HG02970 (cell line): ENCODE results near the gene WDR1.

ENCODE experiments used
- ATAC-seq: cut with Tn5 transposase; IDR thresholded peaks from one replicate; pipeline ENCODE4 v1.9.1; 2021; ENCODE audit warnings: mild to moderate bottlenecking, moderate library complexity, moderate number of reproducible peaks; ENCODE audit not compliant: unreplicated experiment, low FRiP score

WDR1 gene

DNA sequence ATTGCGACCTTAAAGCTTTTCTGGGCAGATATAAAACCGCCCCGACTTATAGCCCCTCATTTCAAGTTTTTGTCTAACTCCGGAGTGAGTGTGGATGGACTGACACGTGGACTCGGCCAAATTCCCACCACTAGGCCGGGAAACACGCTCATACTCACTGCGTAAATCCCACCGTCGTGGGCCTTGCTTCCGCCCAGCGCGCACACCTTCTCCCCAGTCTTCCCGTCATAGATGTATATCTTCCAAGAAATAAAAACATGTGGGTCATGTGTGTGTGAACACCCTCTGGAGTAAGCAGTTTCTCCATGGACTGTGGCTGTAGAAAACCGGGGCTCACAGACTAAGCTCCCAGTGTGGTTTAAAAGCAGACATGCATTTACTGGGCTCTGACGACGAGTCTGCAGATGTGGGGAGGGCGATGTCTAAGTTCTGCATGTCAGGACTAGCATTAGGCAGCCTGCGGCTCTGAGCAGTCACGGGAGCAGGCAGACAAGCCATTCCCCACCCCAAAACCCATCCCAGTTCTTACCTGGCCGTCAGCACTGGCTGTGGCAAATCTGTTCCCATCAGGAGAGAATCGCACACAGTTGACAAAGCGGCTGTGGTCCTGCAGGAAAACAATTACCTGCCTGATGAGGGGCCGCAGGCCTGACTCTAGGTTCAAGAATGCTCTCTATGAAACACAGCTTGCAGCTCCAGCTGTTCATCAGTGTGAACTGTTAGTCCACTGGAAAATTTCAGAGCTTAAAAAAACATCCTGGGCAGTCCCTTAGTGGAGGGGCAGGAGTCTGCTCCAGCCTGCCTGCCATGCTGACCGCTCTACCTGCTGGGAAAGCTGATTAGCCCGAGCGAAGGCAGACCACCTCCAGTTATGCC, 28.2 kb downstream of the WDR1 start:
- no peak for ATAC-seq

DNA sequence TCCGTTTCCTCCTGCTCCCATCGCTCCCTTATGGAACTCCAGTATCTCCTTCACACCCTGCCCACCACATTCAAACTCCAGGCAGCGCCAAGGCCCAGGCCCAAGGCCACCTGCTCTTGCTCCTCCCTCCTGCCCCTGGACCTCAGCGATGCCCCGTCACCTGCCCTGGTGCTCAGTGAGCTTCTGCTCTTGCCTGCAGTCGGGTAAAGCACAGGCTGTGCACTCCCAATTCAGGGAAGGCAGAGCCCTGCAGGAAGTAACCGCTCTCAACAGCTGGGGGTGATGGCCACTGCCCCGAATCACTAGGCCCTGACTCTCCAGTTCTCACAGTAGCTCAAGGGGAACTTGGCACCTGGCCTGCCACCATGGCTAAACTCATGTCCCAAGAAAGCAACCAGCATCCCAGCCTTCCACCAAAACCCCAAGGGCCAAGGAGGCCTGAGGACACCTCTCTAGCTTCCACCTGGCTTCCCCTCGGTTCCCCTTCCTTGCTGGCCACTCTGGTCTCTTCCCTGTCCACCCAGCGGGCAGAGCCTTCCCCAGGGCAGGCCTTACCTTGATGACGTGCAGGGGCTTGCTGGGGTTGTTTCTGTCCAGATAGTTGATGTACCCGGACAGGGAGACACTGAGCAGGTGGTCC, 29.3 kb downstream of the WDR1 start:
- no peak for ATAC-seq

DNA sequence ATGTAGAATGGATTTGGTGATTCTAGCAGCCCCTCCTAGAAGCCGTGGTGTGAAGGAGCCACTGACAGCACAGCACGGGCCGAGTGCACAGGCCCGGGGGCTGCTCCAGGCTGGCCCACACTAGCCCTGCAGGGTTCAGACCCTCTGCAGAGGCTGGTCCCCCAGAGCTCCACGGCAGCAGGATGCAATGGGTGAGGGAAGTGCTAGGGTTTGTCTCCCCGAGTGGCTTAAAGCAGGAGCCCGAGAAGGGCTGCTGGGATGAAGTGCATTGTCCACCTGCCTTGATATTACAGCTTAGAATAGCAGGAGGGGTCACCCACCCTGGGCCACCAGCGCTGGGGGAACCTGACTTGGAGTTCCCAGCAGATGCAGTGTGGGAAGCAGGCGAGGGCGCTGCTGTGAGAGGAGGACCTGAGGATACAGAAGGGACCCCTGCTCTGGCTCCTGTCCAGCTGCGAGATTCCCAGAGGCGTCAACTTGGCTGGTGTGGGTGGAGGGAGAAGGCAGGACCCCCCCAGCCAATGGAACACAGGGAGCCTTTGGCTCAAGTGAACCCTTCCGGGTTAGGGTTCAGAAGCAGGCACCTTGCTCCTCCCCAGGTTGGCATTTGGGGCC, 30.0 kb downstream of the WDR1 start:
- no peak for ATAC-seq

- no peak for ATAC-seq
Measured at GRCh38 chr4:10085828-10086505, 30.6 kb downstream of the WDR1 start.

GRCh38 chr4:10085386-10085785, 31.2 kb downstream of the WDR1 start:
- no peak for ATAC-seq

GRCh38 chr4:10084651-10085358, 31.8 kb downstream of the WDR1 start:
- ATAC-seq: no peak

DNA sequence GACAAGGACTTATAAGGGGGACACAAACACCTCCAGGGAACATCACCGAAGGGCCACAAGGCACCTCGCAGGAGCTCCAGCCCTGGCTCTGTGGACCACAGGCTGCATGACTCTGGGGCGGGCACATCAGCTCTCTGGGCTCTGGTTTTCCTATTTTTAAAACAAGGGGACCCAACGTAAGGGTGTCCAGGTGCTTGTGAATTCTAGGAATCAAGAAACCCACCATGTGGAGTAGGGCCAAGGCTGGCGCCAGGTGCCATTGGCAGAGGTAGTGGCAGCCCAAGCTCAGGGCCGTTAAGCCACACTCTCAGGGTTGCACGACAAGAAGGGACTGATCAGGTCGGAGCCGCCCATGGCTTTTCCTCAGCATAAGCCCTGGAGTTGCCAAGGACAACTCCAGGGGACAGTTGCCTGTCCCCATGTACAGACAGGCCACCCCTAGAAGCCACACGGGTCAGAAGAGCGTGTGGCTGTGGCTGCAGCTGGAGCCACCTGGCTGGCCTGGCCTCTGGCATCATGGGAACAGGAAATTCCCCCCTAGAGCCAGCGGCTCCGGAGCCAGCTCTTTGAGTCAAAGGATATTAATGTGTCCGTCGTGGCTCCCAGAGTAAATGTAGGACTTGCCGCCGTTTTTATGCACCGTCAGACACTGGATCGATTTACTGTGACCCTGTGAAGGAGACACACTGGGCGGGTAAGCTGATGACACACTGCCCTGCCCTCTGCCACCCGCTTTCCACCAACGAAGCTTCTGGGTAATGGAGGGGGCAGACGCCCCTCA, 32.5 kb downstream of the WDR1 start:
- ATAC-seq: no peak

DNA sequence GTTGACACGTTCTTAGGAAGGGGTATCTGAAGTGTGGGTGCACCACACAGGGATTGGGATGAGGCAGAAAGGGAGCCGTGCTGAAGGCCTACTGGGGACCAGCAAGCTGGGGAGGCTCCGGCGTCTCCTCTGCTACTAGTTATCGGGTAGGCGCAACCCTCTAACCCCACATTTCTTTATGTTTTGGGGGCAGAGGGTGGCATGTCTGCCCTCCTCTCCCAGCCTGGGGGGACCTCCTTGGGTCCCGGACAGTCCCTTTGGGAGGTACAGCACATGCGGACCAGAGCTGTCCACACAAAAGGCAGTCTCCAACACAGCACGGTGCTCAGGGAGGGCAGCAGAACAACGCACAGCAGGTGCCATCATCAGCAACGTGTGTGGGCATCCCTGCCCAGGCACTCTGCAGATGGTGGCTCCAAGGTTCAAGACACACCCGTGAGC, 33.2 kb downstream of the WDR1 start:
- no peak for ATAC-seq

DNA sequence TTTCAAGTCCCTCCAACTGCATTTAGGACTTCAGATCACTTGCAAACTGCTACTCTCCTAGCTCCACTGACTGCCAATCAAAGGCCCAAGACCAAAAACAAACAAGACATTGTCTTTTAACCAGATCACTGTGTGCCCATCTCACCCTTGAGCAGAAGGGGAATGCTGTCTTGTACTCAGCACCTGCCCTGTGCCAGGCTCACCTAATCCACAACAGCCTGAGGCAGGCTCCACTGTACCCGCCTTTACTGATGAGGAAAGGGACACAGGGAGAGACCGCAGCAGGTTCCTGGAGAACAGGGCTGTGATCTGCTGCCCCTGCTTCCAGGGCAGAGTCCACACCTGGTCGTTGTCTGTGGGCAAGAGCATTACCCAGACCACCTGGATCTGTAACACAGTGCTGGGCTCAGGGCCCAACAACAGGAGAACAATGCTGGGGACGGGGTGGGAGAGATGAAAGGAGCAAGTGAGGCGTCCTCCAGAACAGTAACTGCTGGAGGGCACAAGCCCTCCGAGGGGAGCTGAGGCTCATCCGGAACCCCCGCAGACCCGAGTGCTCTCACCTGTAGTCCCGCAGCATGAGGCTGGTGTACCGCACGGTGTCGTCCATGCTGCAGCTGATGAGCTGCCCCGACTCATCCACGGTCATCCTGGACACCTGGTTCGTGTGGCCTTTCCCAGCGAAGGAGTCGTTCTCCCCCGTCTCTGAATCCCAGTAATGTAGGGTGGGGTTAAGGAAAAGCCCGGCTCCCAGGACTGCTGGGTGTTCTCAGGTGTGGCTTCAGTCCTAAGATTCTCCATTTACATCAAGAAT, 33.9 kb downstream of the WDR1 start:
- no peak for ATAC-seq

DNA sequence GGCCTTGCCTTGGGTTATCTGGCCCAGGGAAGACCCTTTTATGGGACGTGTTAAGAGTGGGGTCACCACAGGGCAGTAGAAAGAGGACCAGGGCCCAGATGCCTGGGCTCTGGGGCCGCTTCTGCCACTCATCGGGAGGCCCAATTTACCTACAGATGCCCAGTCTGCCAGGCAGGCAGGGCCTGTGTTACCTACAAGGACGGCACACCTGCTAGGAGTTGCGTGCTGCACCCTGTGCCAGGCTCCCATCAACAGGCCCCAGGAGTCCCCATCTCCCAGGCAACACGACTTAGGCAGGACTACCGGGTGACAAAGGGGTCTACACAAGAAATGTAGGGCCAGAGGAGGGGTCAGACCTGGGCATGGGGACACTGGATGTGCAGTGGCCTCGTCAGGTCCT, 34.6 kb downstream of the WDR1 start:
- ATAC-seq: no peak

DNA sequence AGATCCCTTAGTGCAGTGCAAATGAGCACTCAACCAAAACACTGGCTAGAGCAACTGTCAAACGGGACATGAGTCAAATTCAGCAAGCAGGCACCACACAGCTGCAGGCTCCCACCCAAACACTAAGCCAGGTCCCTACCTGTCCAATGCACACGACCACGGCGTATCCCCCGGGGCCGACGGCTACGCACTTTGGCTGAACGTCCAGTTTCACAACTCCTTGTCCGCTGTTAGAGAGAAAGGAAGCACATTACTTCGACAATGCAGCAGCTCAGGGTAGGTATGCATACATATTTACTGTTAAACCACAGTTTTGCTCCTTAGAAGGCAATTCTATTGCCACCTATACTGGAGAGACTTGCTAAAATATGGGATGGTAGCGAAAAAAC, 35.4 kb downstream of the WDR1 start:
- ATAC-seq: no peak

DNA sequence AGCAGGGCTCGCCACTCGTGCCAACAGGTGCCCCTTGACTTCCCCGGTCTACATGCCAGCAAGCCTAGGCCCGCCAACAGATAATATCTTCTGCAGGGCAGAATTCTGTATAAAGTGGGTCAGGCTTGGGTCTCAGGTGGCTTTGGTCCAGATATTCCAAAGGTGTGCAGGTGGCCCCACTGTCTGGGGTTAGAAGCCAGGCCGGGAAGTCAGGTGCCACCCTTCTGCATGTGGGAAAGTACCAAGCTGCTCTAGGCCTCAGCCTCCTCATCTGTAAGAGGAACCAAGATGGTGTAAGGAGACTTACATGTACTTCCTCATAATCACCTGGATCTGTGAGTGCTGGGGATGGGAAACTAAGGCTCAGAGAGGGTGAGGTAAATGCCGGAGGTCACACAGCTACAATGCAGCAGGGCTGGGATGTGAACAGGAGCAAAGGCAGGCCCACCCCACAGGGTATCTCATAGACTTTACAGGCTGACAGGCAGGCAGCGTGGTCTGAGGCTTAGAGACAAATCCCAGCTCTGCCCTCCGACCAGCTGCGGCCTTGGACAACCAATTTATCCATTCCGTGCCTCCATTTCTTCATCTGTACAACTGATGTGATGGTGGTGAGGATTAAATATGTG, 35.9 kb downstream of the WDR1 start:
- ATAC-seq: no peak

GRCh38 chr4:10079912-10080588, 36.5 kb downstream of the WDR1 start:
- ATAC-seq: no peak

GRCh38 chr4:10079256-10079655, 37.3 kb downstream of the WDR1 start:
- ATAC-seq: no peak

DNA sequence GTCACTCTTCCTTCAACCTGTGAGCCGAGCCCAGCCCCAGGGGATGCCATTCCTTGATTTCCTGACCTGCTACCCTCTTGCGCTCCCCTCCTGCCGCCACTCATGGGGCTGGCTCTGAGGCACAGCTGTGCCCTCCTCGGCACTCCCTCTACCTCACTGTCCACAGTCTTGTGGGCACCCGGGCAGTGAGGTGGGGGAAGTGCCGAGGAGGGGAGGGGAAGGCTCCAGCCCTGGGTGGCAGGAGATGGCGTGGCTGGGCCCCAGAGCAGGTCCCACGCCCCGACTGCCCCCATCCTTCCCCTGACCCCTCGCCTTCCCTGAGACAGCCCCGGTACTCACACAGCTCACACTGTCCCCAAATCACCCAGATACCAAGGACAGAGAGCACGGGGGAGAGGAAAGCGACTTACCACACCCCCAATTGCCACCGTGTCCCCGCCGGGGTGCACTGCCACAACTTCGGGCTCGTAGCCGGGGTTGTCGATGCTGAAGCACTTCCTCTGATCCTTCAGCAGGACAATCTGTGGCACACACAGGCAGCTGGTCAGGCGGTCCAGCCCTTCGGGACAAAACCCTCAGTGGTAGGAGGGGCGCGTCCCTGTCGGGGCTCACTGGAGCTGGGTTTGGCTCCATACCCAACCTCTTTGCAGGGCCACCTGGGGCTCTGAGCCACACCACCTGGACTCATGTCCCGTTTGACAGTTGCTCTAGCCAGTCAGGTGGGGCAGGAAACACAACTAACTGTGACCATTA, 37.9 kb downstream of the WDR1 start:
- ATAC-seq: no peak

GRCh38 chr4:10077483-10078335, 38.9 kb downstream of the WDR1 start:
- ATAC-seq: no peak
